Effector CD8-positive, alpha-beta T cell (primary cell): ENCODE measurements around the gene SLC15A4.
"Not testable (repeated sequence)": the region's sequence is repeated elsewhere in the genome, so short reads cannot be mapped to it uniquely, and the experiment has no call there.

Source experiments
- DNase-seq: peaks from one replicate; lab custom pipeline; 2025; lab: John Stamatoyannopoulos, UW

The SLC15A4 gene

DNA sequence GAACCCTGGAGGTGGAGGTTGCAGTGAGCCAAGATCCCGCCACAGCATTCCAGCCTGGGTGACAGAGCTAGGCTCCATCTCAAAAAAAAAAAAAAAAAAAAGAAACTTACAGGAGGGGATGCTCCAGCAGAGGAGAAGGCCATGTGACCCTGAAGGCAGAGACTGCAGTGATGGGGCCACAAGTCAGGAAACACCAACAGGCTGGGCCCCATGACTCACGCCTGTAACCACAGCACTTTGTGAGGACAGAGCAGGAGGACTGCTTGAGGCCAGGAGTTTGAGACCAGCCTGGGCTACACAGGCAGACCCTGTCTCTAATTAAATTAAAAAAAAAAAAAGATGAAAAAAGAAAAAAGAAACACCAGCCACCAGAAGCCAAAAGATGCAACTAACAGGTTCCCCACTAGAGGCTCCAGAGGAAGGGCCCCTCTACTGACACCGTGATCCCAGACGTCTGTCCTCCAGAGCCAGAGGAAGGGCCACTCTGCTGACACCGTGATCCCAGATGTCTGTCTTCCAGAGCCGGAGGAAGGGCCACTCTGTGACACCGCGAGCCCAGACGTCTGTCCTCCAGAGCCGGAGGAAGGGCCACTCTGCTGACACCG is 20.4 kb upstream of the SLC15A4 start:
- no peak for DNase-seq

DNA sequence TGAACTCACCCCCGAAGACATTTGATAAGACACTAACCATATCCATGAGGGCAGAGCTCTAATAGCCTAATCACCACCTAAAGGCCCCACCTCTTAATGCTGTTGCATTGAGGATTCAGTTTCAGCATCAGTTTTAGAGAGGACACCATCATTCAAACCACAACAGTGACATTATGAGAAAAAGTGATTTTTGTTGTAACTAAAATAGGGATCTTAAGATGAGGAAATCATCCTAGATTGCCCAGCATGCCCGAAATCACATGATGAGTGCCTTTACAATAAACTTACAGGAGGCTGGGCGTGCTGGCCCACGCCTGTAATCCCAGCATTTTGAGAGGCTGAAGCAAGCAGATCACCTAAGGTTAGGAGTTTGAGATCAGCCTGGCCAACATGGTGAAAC is 19.8 kb upstream of the SLC15A4 start:
- DNase-seq = no peak

DNA sequence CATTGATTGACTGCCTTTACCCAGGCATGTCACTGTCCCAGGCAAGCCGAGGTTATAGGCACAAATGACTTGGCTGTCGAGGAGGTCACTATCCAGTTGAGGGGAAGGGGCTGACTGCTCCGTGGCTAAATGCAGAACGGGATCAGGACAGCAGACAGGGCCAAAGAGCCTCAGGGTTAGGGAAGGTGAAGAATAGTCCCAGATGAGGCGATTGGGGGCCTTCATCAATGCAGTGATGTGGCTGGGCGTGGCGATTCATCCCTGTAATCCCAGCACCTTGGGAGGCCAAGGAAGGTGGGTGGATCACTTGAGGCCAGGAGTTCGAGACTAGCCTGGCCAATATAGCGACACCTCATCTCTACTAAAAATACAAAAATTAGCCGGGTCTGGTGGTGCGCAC is 18.8 kb upstream of the SLC15A4 start:
- DNase-seq = no peak

DNA sequence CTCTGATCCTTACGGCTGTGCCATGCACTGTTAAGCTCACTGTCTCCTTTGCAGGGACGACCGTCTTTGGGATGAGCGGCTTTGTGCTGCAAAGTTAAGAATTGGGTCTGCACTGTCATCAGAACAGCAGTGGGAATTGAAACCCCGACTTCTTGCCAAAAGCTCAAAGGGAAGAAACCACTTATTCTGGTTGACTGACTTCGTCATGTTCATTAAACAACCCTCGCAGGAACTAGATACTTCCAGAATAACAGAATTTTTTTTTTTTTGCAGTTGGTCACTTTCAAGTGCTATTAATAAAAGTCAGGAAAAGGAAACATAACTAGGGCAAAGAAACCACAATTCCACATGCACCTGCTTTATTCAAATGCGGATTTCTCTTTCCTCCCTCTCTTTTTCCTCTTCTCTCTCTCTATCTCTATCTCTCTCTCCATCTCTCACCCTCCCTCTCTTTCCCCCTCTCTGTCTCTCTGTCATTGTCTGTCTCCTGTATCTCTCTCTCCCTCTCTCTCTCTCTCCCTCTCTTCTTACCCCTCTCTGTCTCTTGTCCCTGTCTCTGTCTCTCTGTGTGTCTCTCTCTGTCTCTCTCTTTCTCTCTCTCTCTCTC is 17.2 kb upstream of the SLC15A4 start:
- DNase-seq = no peak

DNA sequence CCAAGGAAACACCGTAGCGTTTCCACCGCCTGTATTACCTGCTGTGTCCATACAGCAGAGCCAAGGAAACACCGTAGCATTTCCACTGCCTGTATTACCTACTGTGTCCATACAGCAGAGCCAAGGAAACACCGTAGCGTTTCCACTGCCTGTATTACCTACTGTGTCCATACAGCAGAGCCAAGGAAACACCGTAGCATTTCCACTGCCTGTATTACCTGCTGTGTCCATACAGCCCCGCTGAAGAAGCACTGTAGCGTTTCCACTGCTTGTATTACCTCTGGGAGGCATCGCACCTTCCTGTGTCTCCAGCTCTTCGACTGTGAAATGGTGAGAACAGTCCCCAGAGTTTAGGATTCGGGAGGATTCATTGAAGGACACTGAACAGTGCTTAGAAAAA is 16.1 kb upstream of the SLC15A4 start:
- not testable (repeated sequence) for DNase-seq

DNA sequence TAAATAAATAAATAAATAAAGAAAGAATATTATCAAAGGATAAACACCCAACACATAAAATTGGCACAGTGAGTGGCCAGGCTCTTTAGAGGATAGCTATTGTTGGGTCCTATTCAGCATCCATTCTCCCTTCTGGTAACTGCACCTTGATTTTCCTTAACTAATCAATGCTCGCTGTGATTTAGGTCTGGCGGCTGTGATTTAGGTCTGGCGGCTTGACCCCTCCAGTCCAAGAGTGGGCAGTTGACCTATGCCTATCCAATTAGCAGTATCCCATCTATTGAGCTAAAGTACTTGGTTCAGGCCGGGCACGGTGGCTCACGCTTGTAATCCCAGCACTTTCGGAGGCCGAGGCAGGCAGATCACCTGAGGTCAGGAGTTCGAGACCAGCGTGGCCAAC is 9.7 kb upstream of the SLC15A4 start:
- no peak for DNase-seq

DNA sequence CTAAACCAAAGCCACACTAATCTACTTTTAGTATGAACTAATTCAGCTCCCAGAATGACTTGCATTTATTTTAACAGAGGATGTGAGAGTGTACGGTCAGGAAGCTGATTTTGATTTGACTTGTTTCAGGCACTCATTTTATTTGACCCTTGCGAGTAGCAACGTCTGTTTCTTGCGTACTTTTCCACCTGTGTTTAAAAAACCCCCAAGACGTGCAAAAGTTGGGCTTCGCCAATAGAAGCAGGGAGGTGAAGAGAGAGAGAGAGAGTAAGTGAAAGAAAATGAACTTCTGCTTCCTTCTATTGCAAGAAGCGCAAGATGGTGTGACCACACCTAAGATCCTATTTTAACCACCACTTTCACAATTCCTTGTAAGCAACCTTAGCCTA is 6.7 kb upstream of the SLC15A4 start:
- no peak for DNase-seq

DNA sequence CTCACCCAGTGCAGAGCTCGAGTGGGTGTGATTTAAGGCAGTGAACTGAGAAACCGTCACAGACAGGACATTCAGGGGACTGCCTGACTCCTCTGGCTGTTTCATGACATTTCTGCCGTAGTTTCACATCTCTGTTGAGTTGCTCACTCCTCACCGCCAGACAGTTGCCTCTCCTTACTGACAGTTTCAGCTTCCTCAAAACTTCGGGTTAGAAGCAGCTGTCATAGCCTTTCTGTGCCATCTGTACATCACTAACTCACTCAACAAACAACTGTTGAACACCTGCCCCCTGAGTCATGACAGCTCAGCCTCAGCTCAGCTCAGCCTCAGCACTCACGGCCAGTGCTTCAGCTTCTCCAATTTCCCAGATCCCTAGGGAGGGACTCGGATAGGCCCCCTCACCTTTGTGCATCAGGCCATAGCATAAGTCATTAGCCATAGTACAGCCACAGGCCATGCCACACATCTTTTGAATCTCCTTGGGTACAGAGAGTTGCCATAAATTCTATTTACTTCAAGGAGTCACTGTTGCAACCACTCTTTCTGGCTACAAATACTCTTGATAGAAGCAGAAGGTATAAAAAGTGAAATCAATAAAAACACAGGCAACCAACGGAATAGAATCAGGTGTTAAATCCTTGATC is 6.2 kb upstream of the SLC15A4 start:
- DNase-seq = no peak

DNA sequence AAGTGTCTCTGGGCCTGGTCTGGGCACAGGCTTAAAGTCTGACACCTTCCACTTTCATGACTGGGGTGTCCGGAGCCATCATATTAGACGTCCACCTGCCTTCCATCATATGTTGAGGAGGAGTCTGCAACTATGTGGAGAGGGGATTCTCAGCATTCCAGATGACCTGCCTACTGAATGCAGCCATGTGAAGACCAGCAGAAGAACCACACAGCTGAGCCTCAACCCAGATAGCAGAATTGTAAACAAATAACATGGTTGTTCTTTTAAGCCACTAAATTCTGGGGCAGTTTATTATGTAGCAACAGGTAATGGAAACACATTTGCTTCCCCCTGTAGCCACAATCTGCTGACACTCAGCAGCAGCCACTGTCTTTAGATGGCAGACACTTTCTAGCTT is 4.0 kb upstream of the SLC15A4 start:
- DNase-seq = no peak

DNA sequence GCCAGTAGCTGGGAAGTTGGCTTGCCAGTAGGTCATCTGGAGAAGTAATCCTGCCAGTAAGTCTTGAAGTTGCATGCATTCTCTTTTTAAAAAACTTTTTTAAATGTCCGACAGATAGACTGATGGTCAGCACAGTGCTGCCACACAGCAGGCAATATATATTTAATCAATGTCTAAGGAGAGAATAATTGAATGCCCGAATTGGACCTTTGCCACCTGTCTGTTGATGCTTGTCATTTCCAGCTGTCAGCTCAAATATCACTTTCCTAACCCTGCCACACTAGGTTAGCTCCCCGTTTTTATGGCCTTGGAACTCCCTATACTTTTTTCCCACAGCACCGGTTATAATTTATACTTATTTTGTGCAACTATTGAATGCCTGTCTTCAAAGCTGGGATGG is 2.1 kb upstream of the SLC15A4 start:
- DNase-seq = no peak

DNA sequence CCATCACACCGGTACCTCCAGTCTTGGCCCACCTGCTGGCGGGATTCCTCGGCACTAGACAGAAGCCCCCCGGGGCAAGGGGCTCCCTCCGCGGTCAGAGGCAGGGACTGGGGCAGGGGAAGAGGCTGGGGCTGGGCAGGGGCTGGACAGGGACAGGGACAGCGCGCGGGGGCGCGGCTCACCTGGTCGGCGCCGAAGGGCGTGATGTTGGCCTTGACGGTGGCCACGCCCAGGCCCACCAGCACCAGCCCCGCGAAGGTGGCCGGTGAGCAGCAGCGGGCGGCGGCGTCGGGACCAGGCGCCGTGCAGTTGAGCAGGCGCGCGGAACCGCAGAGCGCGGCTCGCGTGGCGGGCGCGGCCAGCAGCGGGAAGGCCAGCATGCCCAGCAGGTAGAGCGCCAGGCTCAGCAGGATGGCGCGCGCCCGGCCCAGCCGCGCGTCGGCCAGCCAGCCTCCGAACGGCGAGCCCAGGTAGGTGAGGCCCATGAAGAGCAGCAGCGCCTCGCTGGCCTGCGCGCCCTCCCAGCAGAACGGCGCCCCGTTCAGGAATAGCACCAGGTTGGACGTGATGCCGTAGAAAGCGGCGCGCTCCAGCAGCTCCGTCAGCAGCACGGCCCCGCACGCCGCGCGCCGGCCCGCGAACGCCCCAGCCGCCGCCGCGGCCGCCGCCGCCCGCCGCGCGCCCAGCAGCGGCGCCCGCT is 392 bp downstream of the SLC15A4 start:
- DNase-seq = no peak

DNA sequence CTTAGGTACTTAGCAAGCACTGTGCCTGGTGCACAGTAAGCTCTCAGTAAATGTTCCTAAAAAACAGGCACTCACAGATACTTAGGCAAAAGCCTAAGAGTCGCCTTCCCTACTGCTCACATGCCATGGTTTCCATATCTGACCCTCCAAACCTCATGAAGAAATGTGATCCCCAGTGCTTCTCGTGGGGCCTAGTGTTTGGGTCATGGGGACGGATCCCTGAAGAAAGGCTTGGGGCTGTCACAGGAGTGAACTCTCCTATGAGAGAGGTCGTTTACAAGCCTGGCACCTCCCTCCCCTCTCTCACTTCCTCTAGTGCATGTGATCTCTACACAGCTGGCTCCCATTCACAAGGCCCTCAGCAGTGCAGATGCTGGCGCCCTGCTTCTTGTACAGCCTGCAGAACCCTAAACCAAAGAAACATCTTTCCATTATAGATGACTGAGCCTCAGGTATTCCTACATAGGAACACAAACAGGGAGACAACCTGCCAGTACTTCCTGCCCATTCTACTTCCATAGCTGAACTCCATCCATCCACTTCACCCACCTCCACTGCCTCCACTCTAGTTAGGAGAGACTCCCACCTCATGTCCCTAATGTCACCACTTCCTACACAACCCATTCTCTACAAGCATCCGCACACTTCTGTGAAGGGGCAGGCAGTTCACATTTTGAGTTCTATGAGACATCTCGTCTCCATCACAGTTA is 2.9 kb downstream of the SLC15A4 start:
- DNase-seq = no peak

DNA sequence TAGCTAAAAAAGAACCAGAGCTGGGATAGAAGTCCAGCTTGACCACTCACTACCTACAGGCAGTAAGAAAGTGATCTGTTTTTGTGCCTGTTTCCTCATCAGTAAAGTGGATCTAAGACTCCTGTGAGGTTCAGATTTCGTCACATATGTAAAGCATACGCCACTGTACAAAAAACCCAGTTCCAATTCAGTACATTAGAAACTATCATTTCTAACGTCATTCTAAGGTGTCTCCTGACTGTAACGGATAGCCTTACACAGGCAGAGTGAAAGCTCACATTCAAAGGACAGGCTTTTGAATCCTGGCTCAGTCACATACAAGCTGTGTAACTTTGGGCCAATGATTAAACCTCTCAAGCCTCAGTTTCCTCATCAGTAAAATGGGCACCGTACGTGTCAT is 3.5 kb downstream of the SLC15A4 start:
- no peak for DNase-seq

DNA sequence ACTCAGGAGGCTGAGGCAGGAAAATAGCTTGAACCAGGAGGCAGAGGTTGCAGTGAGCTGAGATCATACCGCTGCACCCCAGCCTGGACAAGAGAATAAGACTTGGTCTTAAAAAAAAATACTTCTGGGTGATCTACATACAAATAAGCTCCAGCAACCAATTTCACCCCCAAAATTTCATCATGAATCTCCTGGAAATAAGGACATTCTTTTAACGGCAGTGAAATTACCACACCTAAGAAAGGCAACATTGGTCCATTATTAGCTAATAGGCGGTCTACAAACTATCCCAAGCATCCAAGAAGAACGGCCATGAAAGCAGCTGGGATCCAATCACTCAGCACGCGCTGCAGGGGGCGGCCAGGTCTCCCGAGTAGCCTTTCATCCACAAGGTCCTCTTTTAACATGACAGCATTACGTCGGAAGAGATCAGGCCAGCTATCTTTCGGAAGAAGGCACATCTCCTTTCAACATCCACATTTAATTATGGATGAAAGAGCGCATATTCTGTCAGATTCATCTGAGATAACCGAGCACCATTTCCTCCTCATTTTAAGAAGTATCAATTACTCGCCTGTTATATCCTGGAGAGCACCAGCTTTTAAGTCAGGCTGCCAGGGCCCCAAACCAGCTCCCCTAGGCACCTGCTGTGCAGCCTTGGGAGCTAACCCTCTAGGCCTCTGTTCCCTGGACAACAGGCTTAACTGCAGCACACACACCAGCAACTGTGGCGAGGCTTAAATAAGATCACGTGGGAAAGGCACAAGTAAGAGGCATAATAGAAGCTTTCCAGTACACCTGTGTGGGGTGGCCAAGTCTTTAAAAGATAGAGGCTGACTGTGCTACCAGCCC is 4.2 kb downstream of the SLC15A4 start:
- no peak for DNase-seq

DNA sequence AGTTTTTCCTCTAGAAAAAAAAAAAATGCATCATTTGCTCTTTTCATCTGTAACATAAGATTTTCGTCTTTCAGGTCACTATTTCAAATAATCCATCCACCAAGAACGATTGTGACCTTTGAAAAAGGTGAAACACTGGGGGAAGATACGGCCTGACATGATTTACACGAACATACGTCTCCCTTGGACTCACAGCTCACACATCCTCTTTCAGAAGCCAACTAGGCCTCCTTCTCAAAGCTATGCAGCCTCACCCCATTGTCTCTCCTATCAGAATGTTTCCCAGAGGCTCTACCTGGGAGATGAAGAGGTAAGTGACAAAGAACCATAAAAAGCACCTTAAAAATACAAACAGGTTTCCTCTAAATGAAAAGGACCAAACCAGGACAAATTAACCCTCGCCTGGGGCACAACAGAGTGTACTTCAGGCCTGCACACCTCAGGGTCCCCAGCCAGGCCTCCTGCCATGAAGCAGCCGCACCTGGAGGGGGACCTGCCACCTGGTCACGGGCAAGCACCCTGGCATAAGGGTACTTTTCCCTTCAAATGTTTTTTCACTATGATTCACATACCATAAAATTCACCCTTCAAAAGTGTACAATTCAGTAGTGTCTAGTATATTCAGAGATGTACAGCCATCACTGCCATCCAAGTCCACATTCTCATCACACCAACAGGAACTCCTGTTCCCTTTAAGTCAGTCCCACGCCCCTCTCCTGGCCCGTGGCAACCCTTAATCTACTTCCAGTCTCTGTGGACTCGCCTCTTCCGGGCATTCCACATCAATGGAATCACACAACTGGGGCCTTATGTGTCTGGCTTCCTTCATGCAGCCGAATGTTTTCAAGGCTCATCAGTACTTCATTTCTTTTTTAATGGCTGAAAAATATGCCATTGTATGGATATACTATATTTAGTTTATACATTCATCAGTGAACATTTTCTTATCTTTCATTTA is 5.4 kb downstream of the SLC15A4 start:
- DNase-seq = no peak

DNA sequence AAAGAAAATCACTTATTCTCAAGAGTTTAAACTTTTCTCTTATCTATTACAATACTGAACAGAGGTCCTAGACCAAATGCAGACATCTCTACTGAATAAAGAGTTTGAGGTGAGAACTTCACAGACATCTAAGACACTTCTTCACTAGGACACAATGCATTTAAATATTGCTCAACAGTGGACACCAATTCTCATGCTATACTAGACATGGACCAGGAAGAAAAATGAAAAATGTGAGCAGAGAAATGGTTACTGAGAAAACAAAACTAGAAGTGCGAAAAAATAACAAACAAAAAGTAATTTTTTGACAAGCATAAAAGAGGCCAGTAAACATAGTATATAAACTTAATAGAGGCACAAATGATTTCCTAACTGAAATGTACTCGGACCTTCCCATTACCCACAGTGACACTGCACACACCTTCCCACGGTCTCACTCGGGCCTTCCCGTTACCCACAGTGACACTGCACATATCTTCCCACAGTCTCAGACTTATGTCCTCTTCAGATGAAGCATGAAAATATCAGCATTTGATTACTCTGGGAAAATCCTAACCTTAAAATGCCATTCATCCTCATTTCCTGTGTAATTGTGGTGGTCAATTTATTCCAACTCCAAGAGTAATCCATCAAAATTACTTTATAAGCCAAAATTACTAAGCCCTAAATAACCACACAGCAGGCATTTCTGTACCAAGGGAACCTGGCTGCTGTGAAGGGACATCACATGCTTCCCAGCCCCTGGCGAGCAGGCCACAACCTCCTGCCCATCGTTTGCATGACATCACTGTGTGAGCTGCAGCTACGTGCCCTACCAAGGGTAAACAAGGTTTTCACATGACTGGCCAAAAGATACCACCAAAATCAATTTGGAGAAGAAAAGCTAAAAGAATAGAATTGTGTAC is 6.4 kb downstream of the SLC15A4 start:
- no peak for DNase-seq

DNA sequence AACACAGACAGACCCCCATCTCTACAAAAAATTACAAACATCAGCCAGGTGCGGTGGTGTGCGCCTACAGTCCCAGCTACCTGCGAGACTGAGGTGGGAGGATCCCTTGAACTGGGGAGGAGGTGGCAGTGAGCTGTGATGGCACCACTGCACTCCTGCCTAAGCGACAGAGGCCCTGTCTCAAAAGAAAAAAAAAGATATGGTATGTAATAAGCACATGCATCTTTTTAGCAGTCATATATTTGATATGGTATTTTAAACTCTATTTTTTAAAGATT is 7.2 kb downstream of the SLC15A4 start:
- DNase-seq = no peak

DNA sequence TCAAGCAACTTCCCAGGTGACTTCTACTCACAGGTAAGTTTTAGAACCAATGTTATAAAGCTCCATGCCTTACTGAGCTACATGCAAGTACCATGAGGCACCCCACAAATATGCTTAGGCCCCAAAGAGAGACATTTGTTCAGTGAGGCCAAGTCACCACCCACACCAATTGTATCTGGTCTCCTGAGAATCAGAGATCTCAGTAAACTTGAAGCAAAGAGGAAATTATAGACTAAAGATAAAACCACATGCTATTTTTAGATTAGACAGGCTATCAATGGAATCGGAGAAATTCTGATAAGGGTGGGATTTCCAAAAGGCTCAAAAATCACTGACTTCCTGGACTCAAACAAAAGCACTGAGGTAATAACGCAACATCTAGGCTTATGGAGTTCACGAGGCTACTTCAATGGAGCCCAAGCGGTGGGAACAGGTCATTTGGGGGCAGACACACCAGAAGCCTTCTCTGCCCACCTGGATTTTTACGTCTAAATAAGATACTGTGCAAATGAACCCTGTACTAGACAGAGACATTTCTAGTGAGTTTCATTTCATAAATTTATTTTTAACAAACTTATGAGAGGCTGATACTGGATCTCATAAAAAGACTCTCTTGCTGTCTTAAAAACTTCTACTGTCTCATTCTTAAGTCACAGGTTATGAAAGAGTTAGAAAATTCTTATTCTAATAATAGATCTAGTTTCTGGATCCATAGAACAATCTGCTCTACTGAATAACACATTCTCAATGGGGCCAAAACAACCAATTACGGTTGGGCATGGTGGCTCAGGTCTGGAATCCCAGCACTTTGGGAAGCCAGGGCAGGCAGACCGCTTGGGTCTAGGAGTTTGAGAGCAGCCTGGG is 7.7 kb downstream of the SLC15A4 start:
- DNase-seq = no peak
